ENCODE data around the gene YAE1. TPM values are rescaled to one million over a fixed set of nuclear protein-coding genes. Genes with fewer than 3 reads are reported as not detected.

The YAE1 gene
- total RNA-seq, 4 donors from 2014 or later = 10.2 to 16.5 (median 11.7) TPM

- no peak for TF ChIP-seq CTCF (IDR thresholded peaks at IDR 0.05; ENCODE audit: low read depth)
Measured at GRCh38 chr7:39553436-39553835, 12.8 kb upstream of the YAE1 start.

DNA sequence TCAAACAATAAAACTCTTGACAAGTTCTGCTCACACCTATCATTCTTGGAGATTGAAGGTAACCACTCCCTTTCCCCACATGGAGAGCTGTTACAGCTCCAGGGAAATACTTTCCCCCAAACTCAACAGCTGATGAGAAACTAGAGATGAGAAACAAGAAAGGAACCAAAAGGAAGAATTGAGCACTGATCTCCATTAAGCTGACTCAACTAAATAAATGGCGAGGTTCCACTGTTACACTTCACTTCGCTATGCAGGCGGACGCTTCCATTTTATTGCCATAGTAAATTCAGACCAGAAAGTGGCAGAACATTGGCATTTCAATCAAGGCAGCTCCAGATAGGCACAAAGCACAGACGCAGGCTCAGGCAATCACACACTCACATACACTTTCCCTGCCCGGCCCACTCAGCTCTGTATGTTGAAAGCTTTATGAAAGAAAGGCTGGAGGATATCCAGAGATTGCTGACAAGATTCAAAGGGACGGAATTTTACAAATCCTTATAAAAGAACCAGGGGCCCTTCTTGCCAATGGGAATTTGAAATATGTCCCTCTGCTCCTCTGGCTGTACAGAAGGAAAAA is 11.5 kb upstream of the YAE1 start:
- TF ChIP-seq CTCF (IDR thresholded peaks at IDR 0.05; ENCODE audit: low read depth) = no peak

DNA sequence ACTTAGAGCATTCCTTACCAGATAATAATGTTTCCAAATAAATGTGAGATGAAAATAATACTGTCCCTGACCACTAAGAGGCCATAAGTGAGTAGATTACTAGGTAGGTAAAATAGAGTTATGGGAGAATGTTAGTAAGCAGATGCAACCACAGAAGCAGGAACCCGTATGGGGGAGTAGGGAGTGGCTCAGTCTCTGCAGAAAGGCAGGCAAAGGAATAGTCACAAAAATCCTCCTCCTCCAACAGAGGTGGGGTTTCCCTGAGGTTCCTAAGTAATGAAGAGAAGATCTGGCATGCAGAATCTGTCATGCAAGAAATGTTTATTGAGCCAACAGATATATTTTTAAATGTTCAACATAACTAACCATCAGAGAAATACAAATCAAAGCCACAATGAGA is 9.0 kb upstream of the YAE1 start:
- no peak for TF ChIP-seq CTCF (IDR thresholded peaks at IDR 0.05; ENCODE audit: low read depth)

DNA sequence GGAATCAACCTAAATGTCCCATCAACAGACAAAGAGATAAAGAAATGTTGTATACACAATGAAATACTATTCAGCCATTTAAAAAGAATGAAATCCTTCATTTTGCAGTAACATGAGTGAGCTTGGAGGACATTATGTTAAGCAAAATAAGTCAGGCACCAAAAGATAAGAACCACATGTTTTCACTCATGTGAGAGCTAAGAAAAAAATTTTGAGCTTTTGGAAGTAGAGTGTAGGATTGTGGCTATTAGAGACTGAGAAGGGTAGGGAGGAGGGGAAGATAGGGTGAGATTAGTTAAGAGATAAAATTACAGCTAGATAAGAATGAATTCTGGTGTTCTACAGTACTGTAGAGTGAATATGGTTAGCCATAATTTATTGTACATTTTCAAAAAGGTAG is 8.3 kb upstream of the YAE1 start:
- no peak for TF ChIP-seq CTCF (IDR thresholded peaks at IDR 0.05; ENCODE audit: low read depth)

DNA sequence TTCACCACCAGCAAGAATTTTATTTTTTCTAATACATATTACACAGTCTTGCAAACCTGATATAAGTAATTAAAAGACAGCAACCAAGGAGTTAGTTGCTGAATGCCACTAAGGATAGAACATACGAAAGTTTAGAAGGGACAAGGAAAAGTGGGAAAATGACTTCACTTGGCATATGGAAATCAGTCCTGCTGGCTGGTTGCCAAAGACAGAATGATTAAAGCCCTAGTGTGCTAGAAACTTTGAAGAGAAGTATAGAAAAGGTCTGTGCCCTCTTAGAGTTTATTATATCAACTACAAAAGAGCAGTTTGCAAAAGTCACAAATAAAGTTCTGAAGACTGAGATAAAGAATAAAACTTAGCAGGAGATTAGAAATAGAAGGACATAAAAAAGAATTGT is 5.8 kb upstream of the YAE1 start:
- TF ChIP-seq CTCF (IDR thresholded peaks at IDR 0.05; ENCODE audit: low read depth) = no peak

DNA sequence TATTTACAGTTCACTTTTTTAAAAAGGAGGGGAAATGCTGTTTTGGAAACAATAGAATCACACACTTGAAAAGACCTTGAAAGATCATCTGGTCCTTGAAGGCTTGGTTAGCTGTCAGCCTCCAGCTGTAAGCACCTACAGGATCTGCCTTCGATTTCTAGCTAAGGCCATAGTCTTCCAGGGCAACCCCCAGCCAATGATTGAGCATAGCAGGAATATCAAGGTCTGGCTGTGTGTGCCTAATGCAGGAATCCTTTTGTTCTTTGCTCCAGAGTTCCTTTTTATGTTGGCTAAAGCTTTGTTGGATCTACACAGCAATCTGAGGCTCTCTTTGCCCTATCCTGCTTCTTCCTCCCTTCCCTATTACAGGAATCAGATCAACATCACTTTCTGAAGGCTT is 5.2 kb upstream of the YAE1 start:
- no peak for TF ChIP-seq CTCF (IDR thresholded peaks at IDR 0.05; ENCODE audit: low read depth)

DNA sequence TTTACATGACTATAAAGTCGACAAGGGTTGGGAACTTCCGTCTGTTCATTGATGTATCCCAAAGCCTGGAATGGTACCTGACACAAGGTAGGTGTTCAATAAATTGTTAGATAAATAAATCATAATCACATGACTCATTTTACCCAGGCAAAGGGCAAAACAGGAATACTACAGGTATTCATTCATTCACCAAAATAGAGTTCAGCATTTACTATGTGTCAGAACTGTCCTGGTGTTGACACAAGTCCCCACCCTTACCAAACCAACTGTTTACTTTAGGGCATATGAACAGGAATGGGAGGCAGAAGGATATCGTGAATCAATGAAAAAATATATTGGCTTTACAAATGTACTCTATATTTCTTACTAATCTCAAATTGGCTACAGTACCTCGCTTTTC is 666 bp upstream of the YAE1 start:
- no peak for TF ChIP-seq CTCF (IDR thresholded peaks at IDR 0.05; ENCODE audit: low read depth)

Measured in subcutaneous adipose tissue (tissue), 4 donors.